Loucy (cell line): ENCODE data around the gene APPL2.

ENCODE experiments used
- H2AFZ ChIP-seq: fragments of 200-600 bp; sonication (generic); 2 replicates; pipeline ENCODE4 v1.6.0; 2016; ENCODE audit warnings: antibody characterized with exemption, mild to moderate bottlenecking, low read length, moderate library complexity
- H3F3A ChIP-seq: fragments of 200-600 bp; 2 replicates; pipeline ENCODE4 v1.6.0; 2016; ENCODE audit warnings: antibody characterized with exemption, low read depth, mild to moderate bottlenecking
- H3K27me3 ChIP-seq: fragments of 200-600 bp; sonication (generic); 2 replicates; pipeline ENCODE4 v1.6.1; 2014; ENCODE audit warnings: low read length, mild to moderate bottlenecking; ENCODE audit not compliant: insufficient read depth, poor library complexity, severe bottlenecking
- H3K36me3 ChIP-seq: fragments of 200-600 bp; sonication (generic); 2 replicates; pipeline ENCODE4 v1.6.1; 2016; ENCODE audit warnings: low read length; ENCODE audit not compliant: insufficient read depth
- H3K4me1 ChIP-seq: fragments of 200-600 bp; sonication (generic); 2 replicates; pipeline ENCODE4 v1.5.1; 2014; ENCODE audit warnings: low read length, mild to moderate bottlenecking; ENCODE audit not compliant: insufficient read depth, poor library complexity, severe bottlenecking
- H3K4me2 ChIP-seq: fragments of 200-600 bp; sonication (generic); 2 replicates; pipeline ENCODE4 v1.6.0; 2014; ENCODE audit warnings: antibody characterized with exemption, low read length, low read depth, mild to moderate bottlenecking; ENCODE audit not compliant: poor library complexity, severe bottlenecking
- H3K4me3 ChIP-seq: fragments of 200-600 bp; sonication (generic); 2 replicates; pipeline ENCODE4 v1.5.1; 2014; ENCODE audit warnings: low read length, mild to moderate bottlenecking, mixed read lengths; ENCODE audit not compliant: poor library complexity, severe bottlenecking
- H3K79me2 ChIP-seq: fragments of 200-600 bp; sonication (generic); 2 replicates; pipeline ENCODE4 v1.6.1; 2014; ENCODE audit warnings: low read length; ENCODE audit not compliant: insufficient read depth
- H3K9ac ChIP-seq: fragments of 200-600 bp; sonication (generic); 2 replicates; pipeline ENCODE4 v1.6.0; 2014; ENCODE audit warnings: mild to moderate bottlenecking, low read depth, low read length, moderate library complexity; ENCODE audit not compliant: poor library complexity, severe bottlenecking
- H3K9me2 ChIP-seq: fragments of 200-600 bp; sonication (generic); replicated peaks from 2 replicates; pipeline ENCODE4 v1.6.1; 2016; ENCODE audit warnings: low read depth, low read length, mixed read lengths
- H3K9me3 ChIP-seq: fragments of 200-600 bp; sonication (generic); 2 replicates; pipeline ENCODE4 v1.6.1; 2014; ENCODE audit warnings: mild to moderate bottlenecking, antibody characterized with exemption, low read length, low read depth; ENCODE audit not compliant: insufficient read depth
- H4K20me1 ChIP-seq: fragments of 200-600 bp; sonication (generic); 2 replicates; pipeline ENCODE4 v1.6.0; 2014; ENCODE audit warnings: antibody characterized with exemption, low read length, mild to moderate bottlenecking; ENCODE audit not compliant: insufficient read depth, poor library complexity, severe bottlenecking
- EZH2phosphoT487 ChIP-seq: fragments of 200-600 bp; IDR thresholded peaks from 2 replicates; pipeline ENCODE4 v1.6.1; 2018; ENCODE audit warnings: antibody characterized with exemption, mild to moderate bottlenecking, moderate library complexity, borderline replicate concordance
- TF ChIP-seq, protein P1 (sequence below): fragments of 200-600 bp; sonication (generic); conservative IDR thresholded peaks from 2 replicates; pipeline ENCODE4 v1.5.1; 2014; ENCODE audit warnings: mild to moderate bottlenecking, antibody characterized with exemption, low read length

Gene APPL2

DNA sequence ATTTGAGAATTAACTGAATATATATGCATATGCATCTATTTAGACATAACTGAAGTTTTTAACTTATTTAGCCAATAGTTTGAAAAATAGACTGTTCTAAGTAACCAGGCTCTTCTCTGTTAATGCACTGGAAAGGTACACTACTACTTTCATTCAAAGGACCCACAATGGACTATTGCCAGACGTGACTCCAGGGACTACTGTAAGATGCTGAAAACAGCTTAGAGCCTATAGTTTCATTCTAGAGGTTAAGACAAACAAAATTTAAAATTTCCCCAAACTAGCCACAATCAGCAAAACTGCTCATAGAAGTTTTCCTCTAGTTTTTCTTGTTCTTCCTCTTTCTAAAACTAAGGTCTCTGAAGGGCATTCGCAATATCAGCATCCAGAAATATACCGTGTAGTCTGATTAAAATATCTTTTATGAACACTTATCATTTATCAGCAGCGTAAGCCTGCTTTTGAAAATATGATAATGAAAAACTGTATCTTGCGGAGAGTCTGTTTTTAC lies 10.4 kb downstream of the APPL2 start:
- no peaks in the 10 kb centered on the region for H3K9me3 ChIP-seq
- no peaks in the 10 kb centered on the region for H3K79me2 ChIP-seq
- peaks cover 4% of the 10 kb centered on the region; the same call in 1 of the 2 replicates for H3K36me3 ChIP-seq
- H3K4me2 ChIP-seq: peak overlapping the region; percentile 66
- no peaks in the 10 kb centered on the region for H3K9me2 ChIP-seq
- TF ChIP-seq, protein P1, sequence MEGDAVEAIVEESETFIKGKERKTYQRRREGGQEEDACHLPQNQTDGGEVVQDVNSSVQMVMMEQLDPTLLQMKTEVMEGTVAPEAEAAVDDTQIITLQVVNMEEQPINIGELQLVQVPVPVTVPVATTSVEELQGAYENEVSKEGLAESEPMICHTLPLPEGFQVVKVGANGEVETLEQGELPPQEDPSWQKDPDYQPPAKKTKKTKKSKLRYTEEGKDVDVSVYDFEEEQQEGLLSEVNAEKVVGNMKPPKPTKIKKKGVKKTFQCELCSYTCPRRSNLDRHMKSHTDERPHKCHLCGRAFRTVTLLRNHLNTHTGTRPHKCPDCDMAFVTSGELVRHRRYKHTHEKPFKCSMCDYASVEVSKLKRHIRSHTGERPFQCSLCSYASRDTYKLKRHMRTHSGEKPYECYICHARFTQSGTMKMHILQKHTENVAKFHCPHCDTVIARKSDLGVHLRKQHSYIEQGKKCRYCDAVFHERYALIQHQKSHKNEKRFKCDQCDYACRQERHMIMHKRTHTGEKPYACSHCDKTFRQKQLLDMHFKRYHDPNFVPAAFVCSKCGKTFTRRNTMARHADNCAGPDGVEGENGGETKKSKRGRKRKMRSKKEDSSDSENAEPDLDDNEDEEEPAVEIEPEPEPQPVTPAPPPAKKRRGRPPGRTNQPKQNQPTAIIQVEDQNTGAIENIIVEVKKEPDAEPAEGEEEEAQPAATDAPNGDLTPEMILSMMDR: no peak
- TF ChIP-seq EZH2phosphoT487: no peak
- H4K20me1 ChIP-seq: no peaks in the 10 kb centered on the region
- peak overlapping the region; percentile 46 for H3K4me3 ChIP-seq
- peaks cover 6% of the 10 kb centered on the region; the same call in 1 of the 2 replicates for H3F3A ChIP-seq
- H3K27me3 ChIP-seq: no peaks in the 10 kb centered on the region
- H2AFZ ChIP-seq: no peak overlapping the region
- H3K4me1 ChIP-seq: peaks cover 31% of the 10 kb centered on the region
- peak overlapping the region; percentile 16 for H3K9ac ChIP-seq

- Histone ChIP-seq H3K9me3 (no peaks in the 10 kb centered on the region), H3K27me3 (no peaks in the 10 kb centered on the region), H2AFZ (no peak overlapping the region), H3F3A (peaks cover 6% of the 10 kb centered on the region; the same call in 1 of the 2 replicates), H3K79me2 (no peaks in the 10 kb centered on the region), H3K4me3 (no peak overlapping the region), H3K9me2 (no peaks in the 10 kb centered on the region), H3K9ac (no peak overlapping the region), H3K4me2 (no peak overlapping the region), H3K4me1 (peaks cover 25% of the 10 kb centered on the region), H4K20me1 (no peaks in the 10 kb centered on the region), H3K36me3 (peaks cover 4% of the 10 kb centered on the region; the same call in 1 of the 2 replicates)
- TF ChIP-seq, protein P1: no peak
- TF ChIP-seq EZH2phosphoT487: no peak
Observed at GRCh38 chr12:105224399-105224798, 11.6 kb downstream of the APPL2 start.

DNA sequence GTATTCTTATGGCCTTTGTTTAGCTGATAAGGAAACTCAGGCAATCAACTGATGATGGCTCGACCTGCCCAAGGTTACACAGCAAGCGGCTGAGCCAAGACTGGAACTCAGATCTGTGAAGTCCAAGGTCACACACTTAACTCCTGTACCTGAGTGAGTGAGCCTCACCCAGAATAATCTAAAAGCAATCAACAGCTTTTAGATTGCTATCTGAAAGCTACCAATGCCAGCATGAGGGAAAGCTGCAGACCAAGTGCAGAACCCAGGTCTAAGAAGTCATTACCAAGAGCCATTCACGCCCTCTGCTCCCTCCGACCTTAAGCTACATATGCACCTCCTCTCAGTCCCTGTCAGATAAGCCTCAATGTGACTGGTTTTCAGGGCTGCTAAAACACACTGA lies 12.1 kb downstream of the APPL2 start:
- no peaks in the 10 kb centered on the region for H3K79me2 ChIP-seq
- H3K36me3 ChIP-seq: peaks cover 4% of the 10 kb centered on the region; the same call in 1 of the 2 replicates
- peaks cover 30% of the 10 kb centered on the region for H3K4me1 ChIP-seq
- H3K9ac ChIP-seq: no peak overlapping the region
- no peak overlapping the region for H3K4me2 ChIP-seq
- no peaks in the 10 kb centered on the region for H3K9me2 ChIP-seq
- H3F3A ChIP-seq: peaks cover 6% of the 10 kb centered on the region; the same call in 1 of the 2 replicates
- H3K4me3 ChIP-seq: no peak overlapping the region
- H3K9me3 ChIP-seq: no peaks in the 10 kb centered on the region
- H2AFZ ChIP-seq: no peak overlapping the region
- no peaks in the 10 kb centered on the region for H3K27me3 ChIP-seq
- TF ChIP-seq EZH2phosphoT487: no peak
- TF ChIP-seq, protein P1: no peak
- H4K20me1 ChIP-seq: no peaks in the 10 kb centered on the region
